Effector CD4-positive, alpha-beta T cell (primary cell): ENCODE results near the gene PYGB.
"Not testable (repeated sequence)": the region's sequence is repeated elsewhere in the genome, so short reads cannot be mapped to it uniquely, and the experiment has no call there.

ENCODE experiments used
- DNase-seq: peaks from one replicate; pipeline ENCODE4 v3.0.0-alpha.2; 2020

The PYGB gene

DNA sequence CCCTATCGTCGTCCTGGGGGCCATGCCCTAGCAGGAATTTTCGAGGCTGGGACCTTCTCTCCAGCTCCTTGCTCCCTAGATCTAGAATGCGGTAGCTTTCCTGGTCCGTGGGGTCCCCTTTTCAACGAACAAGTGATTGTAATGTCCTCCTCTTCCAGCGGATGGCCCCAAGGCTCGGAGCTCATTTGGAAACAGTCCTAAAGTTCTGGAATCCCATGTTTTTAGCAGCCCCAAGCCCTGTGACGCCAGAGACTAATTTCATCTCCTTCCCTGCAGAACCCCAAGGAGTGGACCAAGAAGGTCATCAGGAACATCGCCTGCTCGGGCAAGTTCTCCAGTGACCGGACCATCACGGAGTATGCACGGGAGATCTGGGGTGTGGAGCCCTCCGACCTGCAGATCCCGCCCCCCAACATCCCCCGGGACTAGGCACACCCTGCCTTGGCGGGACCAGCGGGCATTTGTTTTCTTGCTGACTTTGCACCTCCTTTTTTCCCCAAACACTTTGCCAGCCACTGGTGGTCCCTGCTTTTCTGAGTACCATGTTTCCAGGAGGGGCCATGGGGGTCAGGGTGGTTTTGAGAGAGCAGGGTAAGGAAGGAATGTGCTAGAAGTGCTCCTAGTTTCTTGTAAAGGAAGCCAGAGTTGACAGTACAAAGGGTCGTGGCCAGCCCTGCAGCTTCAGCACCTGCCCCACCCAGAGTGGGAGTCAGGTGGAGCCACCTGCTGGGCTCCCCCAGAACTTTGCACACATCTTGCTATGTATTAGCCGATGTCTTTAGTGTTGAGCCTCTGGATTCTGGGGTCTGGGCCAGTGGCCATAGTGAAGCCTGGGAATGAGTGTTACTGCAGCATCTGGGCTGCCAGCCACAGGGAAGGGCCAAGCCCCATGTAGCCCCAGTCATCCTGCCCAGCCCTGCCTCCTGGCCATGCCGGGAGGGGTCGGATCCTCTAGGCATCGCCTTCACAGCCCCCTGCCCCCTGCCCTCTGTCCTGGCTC lies 48.5 kb downstream of the PYGB start:
- DNase-seq = no peak

GRCh38 chr20:25297141-25297905 lies 49.4 kb downstream of the PYGB start:
- DNase-seq = no peak

DNA sequence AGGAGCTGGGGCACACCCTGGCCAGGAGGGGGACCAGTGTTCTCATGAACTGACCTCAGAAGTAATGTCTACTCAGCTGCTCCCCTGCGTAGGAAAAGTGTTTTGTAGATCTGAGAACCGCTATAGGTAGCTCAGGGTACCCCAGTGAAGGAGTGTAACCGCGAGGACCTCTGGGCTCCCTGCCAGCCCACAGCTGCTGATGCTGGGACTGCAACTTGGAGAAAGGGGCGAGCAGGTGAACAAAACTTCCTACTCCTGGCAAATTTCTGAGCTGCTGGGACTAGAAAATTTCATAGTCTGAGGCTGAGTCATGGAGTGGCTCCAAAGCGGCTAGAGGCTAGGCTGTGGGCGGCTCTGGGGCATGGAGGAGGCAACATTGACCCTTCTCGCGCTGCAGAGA lies 51.9 kb downstream of the PYGB start:
- DNase-seq = no peak

- DNase-seq = no peak
Measured at GRCh38 chr20:25300496-25301170, 52.7 kb downstream of the PYGB start.

DNA sequence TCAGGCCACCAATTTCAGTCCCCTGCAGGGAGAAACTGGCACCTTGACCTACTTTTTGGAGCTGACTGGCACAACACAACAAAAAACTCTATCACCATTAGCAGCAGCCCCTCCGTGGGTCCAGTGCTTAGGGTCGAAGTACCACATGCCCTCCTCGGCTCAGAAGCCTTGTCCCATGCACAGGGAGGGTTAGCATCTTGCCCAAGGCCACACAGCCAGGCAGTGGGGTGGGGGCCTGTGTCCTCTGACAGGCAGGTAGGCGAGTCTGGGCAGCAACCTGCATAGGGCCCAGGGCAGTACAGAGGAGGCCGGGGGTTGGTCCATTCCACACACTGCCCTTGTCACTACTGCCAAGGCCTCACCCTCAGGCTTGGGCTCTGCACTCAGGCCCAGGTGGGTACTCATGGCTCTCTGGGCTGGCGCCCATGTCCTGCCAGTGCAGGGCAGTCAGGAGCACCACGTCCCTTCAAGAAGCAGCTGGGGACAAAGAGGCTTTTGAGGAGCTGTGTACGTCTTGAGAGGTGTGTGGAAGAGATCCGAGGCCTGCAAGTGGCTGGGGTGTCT lies 53.6 kb downstream of the PYGB start:
- DNase-seq = no peak

GRCh38 chr20:25302596-25302995 lies 54.7 kb downstream of the PYGB start:
- no peak for DNase-seq

DNA sequence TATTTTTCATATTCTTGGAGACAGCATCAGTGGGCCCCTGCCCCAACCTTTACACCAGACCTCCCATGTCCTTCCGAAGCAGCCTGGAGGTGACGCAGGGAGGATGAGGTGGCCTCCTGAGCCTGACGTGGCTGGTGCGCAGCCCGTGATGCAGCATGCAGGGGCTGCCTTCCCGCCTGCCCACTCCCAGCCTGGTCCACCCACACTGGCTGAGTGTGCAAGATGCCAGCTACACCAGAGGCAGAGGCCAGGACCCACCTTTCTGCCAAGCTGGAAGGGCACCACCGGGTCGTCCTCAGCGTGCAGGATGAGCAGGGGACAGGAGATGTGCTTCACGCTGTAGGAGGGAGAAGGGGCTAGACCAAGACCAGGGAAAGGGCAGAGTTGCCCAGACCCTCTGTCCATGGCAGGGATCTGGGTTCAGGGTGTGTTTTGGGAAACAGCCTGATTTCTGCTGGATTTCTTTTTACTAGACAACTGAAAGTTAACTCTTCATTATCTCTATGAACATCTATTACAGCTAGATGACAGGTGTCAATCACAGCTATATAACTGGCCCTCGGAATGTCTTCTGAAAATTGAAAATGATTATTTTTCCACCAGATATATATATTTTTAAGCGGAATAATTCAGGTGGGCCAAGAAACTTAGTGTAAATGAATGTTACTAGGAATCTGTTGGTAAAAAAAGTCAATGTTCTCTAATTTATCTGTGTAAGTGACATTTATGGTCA lies 55.6 kb downstream of the PYGB start:
- no peak for DNase-seq

GRCh38 chr20:25304025-25304549 lies 56.2 kb downstream of the PYGB start:
- DNase-seq = no peak

- no peak for DNase-seq
Measured at GRCh38 chr20:25306991-25307903, 59.4 kb downstream of the PYGB start.

GRCh38 chr20:25308083-25308491 lies 60.2 kb downstream of the PYGB start:
- no peak for DNase-seq

GRCh38 chr20:25308671-25309394 lies 60.9 kb downstream of the PYGB start:
- DNase-seq = no peak

- DNase-seq = no peak
Measured at GRCh38 chr20:25309395-25310267, 61.7 kb downstream of the PYGB start.

- DNase-seq = no peak
Measured at GRCh38 chr20:25310268-25310920, 62.5 kb downstream of the PYGB start.

- no peak for DNase-seq
Measured at GRCh38 chr20:25310921-25311728, 63.2 kb downstream of the PYGB start.

DNA sequence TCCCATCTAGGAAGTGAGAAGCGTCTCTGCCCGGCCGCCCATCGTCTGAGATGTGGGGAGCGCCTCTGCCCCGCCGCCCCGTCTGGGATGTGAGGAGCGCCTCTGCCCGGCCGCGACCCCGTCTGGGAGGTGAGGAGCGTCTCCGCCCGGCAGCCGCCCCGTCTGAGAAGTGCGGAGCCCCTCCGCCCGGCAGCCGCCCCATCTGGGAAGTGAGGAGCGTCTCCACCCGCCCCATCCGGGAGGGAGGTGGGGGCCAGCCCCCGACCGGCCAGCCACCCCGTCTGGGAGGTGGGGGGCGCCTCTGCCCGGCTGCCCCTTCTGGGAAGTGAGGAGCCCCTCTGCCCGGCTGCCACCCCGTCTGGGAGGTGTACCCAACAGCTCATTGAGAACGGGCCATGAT lies 64.8 kb downstream of the PYGB start:
- DNase-seq = not testable (repeated sequence)

- no peak for DNase-seq
Measured at GRCh38 chr20:25313593-25313992, 65.7 kb downstream of the PYGB start.
